ENCODE results near the gene TNC. TPM values are rescaled to one million over a fixed set of nuclear protein-coding genes. Genes with fewer than 3 reads are reported as not detected.

TNC gene
- total and polyA plus RNA-seq, 2 experiments from 2014 or later, result 165 to 319 TPM

GRCh38 chr9:115115117-115115880, 2.7 kb downstream of the TNC start:
- Histone ChIP-seq H3K27me3 (replicated peaks; ENCODE audit: insufficient read depth) (no peaks in the 10 kb centered on the region), H3F3A (ENCODE audit: insufficient read depth) (peaks cover 78% of the 10 kb centered on the region), H3K9me3 (ENCODE audit: low read depth) (no peaks in the 10 kb centered on the region), H3K79me2 (ENCODE audit: insufficient read depth) (peaks cover 46% of the 10 kb centered on the region), H3K36me3 (ENCODE audit: low read depth) (no peaks in the 10 kb centered on the region; the same call in 1 of the 2 replicates), H3K4me2 (ENCODE audit: unreplicated experiment) (peak overlapping the region; percentile 85), H3K4me1 (ENCODE audit: insufficient read depth) (peaks cover 40% of the 10 kb centered on the region), H3K9me2 (ENCODE audit: insufficient read depth) (no peaks in the 10 kb centered on the region), H3K9ac (peak overlapping the region; percentile 28), H2AFZ (no peak overlapping the region), H4K20me1 (ENCODE audit: insufficient read depth) (no peaks in the 10 kb centered on the region), H3K4me3 (peak overlapping the region; percentile 91), H3K27ac (peak overlapping the region; percentile 79)
- peak; percentile 71 for DNase-seq
- WGBS, 2 experiments (ENCODE audit: low coverage in 1 of 2, low lambda C conversion rate in 2 of 2, missing lambda C conversion rate in 2 of 2), result 43 to 52% methylated on average over 2 of the region's 2 CpGs
- in situ Hi-C loops (cut with MboI), result no loop called here
- no peak for TF ChIP-seq EZH2 (IDR thresholded peaks at IDR 0.05; ENCODE audit: insufficient read depth, poor library complexity, severe bottlenecking)
- TF ChIP-seq EZH2phosphoT487 (IDR thresholded peaks at IDR 0.05; ENCODE audit: insufficient read depth, low read depth), result no peak

- H3K4me2 ChIP-seq (ENCODE audit: unreplicated experiment), result peak overlapping the region; percentile 85
- peak overlapping the region; percentile 79; the same call in 1 of the 2 replicates for H3K27ac ChIP-seq
- peaks cover 46% of the 10 kb centered on the region for H3K4me1 ChIP-seq (ENCODE audit: insufficient read depth)
- 9 to 11% methylated on average over 2 of the region's 2 CpGs for WGBS, 2 experiments (ENCODE audit: low coverage in 1 of 2, low lambda C conversion rate in 2 of 2, missing lambda C conversion rate in 2 of 2)
- no peaks in the 10 kb centered on the region for H4K20me1 ChIP-seq (ENCODE audit: insufficient read depth)
- DNase-seq, result no peak
- TF ChIP-seq EZH2 (IDR thresholded peaks at IDR 0.05; ENCODE audit: insufficient read depth, poor library complexity, severe bottlenecking), result no peak
- no peak for TF ChIP-seq EZH2phosphoT487 (IDR thresholded peaks at IDR 0.05; ENCODE audit: insufficient read depth, low read depth)
- H3F3A ChIP-seq (ENCODE audit: insufficient read depth), result peaks cover 84% of the 10 kb centered on the region
- H3K27me3 ChIP-seq (replicated peaks; ENCODE audit: insufficient read depth), result no peaks in the 10 kb centered on the region
- H3K9ac ChIP-seq, result no peak overlapping the region
- in situ Hi-C loops (cut with MboI), result no loop called here
- no peaks in the 10 kb centered on the region for H3K9me2 ChIP-seq (ENCODE audit: insufficient read depth)
- H3K4me3 ChIP-seq, result peak overlapping the region; percentile 91; the same call in 1 of the 2 replicates
- no peaks in the 10 kb centered on the region; the same call in 1 of the 2 replicates for H3K36me3 ChIP-seq (ENCODE audit: low read depth)
- peaks cover 46% of the 10 kb centered on the region for H3K79me2 ChIP-seq (ENCODE audit: insufficient read depth)
- no peak overlapping the region for H2AFZ ChIP-seq
- H3K9me3 ChIP-seq (ENCODE audit: low read depth), result no peaks in the 10 kb centered on the region
Observed at GRCh38 chr9:115114546-115114945, 3.4 kb downstream of the TNC start.

GRCh38 chr9:115114084-115114483, 3.9 kb downstream of the TNC start:
- H3K79me2 ChIP-seq (ENCODE audit: insufficient read depth), result peaks cover 48% of the 10 kb centered on the region
- H3F3A ChIP-seq (ENCODE audit: insufficient read depth), result peaks cover 84% of the 10 kb centered on the region
- peak overlapping the region; percentile 85 for H3K4me2 ChIP-seq (ENCODE audit: unreplicated experiment)
- no peaks in the 10 kb centered on the region for H3K9me2 ChIP-seq (ENCODE audit: insufficient read depth)
- H3K9me3 ChIP-seq (ENCODE audit: low read depth), result no peaks in the 10 kb centered on the region
- TF ChIP-seq EZH2phosphoT487 (IDR thresholded peaks at IDR 0.05; ENCODE audit: insufficient read depth, low read depth), result no peak
- TF ChIP-seq EZH2 (IDR thresholded peaks at IDR 0.05; ENCODE audit: insufficient read depth, poor library complexity, severe bottlenecking), result no peak
- H3K36me3 ChIP-seq (ENCODE audit: low read depth), result no peaks in the 10 kb centered on the region; the same call in 1 of the 2 replicates
- WGBS, 2 experiments (ENCODE audit: low coverage in 1 of 2, low lambda C conversion rate in 2 of 2, missing lambda C conversion rate in 2 of 2), result 95 to 98% methylated on average over 4 of the region's 4 CpGs
- no peak overlapping the region for H3K27ac ChIP-seq
- H3K4me1 ChIP-seq (ENCODE audit: insufficient read depth), result peaks cover 46% of the 10 kb centered on the region
- H3K9ac ChIP-seq, result no peak overlapping the region
- in situ Hi-C loops (cut with MboI), result no loop called here
- H3K27me3 ChIP-seq (replicated peaks; ENCODE audit: insufficient read depth), result no peaks in the 10 kb centered on the region
- no peak for DNase-seq
- H2AFZ ChIP-seq, result no peak overlapping the region
- H4K20me1 ChIP-seq (ENCODE audit: insufficient read depth), result no peaks in the 10 kb centered on the region
- no peak overlapping the region for H3K4me3 ChIP-seq

- Histone ChIP-seq H3K27ac (no peak overlapping the region), H3K4me1 (ENCODE audit: insufficient read depth) (peaks cover 55% of the 10 kb centered on the region), H3K9ac (no peak overlapping the region), H3K36me3 (ENCODE audit: low read depth) (no peaks in the 10 kb centered on the region; the same call in 1 of the 2 replicates), H3K9me2 (ENCODE audit: insufficient read depth) (no peaks in the 10 kb centered on the region), H3K4me3 (no peak overlapping the region), H4K20me1 (ENCODE audit: insufficient read depth) (no peaks in the 10 kb centered on the region), H3F3A (ENCODE audit: insufficient read depth) (peaks cover 94% of the 10 kb centered on the region), H3K79me2 (ENCODE audit: insufficient read depth) (peaks cover 58% of the 10 kb centered on the region), H3K27me3 (replicated peaks; ENCODE audit: insufficient read depth) (no peaks in the 10 kb centered on the region), H2AFZ (no peak overlapping the region), H3K4me2 (ENCODE audit: unreplicated experiment) (no peak overlapping the region), H3K9me3 (ENCODE audit: low read depth) (no peaks in the 10 kb centered on the region)
- 31 to 34% methylated on average over 4 of the region's 4 CpGs for WGBS, 2 experiments (ENCODE audit: low coverage in 1 of 2, low lambda C conversion rate in 2 of 2, missing lambda C conversion rate in 2 of 2)
- DNase-seq, result peak; percentile 27
- in situ Hi-C loops (cut with MboI), result no loop called here
- TF ChIP-seq EZH2 (IDR thresholded peaks at IDR 0.05; ENCODE audit: insufficient read depth, poor library complexity, severe bottlenecking) (no peak), EZH2phosphoT487 (IDR thresholded peaks at IDR 0.05; ENCODE audit: insufficient read depth, low read depth) (no peak)
Observed at GRCh38 chr9:115111874-115112273, 6.1 kb downstream of the TNC start.

Data from GM23248 (cell line).